Osteoblast (primary cell): ENCODE measurements around the gene KLC1. TPM values are rescaled to one million over a fixed set of nuclear protein-coding genes. Genes with fewer than 3 reads are reported as not detected.
A peak's percentile ranks its signal among the peaks of the same experiment; 100 is the strongest.

Source experiments
- DNase-seq: peaks from one replicate; pipeline ENCODE4 v3.0.0; 2011; ENCODE audit warnings: low spot score, mixed read lengths; ENCODE audit not compliant: insufficient read length; ENCODE audit errors: missing footprints
- H2AFZ ChIP-seq: 2 replicates; pipeline ENCODE4 v1.6.0; 2011; ENCODE audit warnings: mild to moderate bottlenecking, low read length
- H3K27ac ChIP-seq: 2 replicates; pipeline ENCODE4 v1.5.1; 2011; ENCODE audit warnings: mild to moderate bottlenecking, low read depth, low read length, moderate library complexity
- H3K27me3 ChIP-seq: 2 replicates; pipeline ENCODE4 v1.6.0; 2012; ENCODE audit warnings: mild to moderate bottlenecking, control low read depth, inconsistent platforms, low read length, moderate library complexity; ENCODE audit not compliant: insufficient read depth
- H3K36me3 ChIP-seq: 2 replicates; pipeline ENCODE4 v1.5.1; 2011; ENCODE audit warnings: mild to moderate bottlenecking, low read length, control low read depth, moderate library complexity; ENCODE audit not compliant: insufficient read depth
- H3K4me1 ChIP-seq: 2 replicates; pipeline ENCODE4 v1.5.1; 2011; ENCODE audit warnings: mild to moderate bottlenecking, low read length, control low read depth, moderate library complexity; ENCODE audit not compliant: insufficient read depth
- H3K4me2 ChIP-seq: 2 replicates; pipeline ENCODE4 v1.6.0; 2011; ENCODE audit warnings: mild to moderate bottlenecking, low read length; ENCODE audit not compliant: insufficient read depth
- H3K4me3 ChIP-seq: fragments of 200-600 bp; sonication (generic); 3 replicates; pipeline ENCODE4 v1.5.1; 2012; ENCODE audit warnings: mild to moderate bottlenecking, low read length, inconsistent platforms; ENCODE audit not compliant: insufficient read depth
- H3K79me2 ChIP-seq: 2 replicates; pipeline ENCODE4 v1.6.0; 2012; ENCODE audit warnings: mild to moderate bottlenecking, low read length, control low read depth, inconsistent platforms; ENCODE audit not compliant: insufficient read depth
- H3K9me3 ChIP-seq: 2 replicates; pipeline ENCODE4 v1.5.1; 2011; ENCODE audit warnings: low read depth, low read length, control low read depth
- H4K20me1 ChIP-seq: 2 replicates; pipeline ENCODE4 v1.6.0; 2012; ENCODE audit warnings: mild to moderate bottlenecking, low read length, control low read depth; ENCODE audit not compliant: insufficient read depth
- CTCF ChIP-seq: IDR thresholded peaks from 2 replicates; pipeline ENCODE4 v1.5.1; 2011; ENCODE audit warnings: mild to moderate bottlenecking, low read depth, low read length, moderate library complexity; ENCODE audit errors: extremely low read depth
- total RNA-seq: library from RNA; depleted of rRNA; stranded (reverse); fragments of >200 nt; gene quantifications from 2 replicates; pipeline ENCODE4 v1.2.3, GENCODE V29; 2012

Gene KLC1
- total RNA-seq, 1 donor: 205 TPM

- no peaks in the 10 kb centered on the region for H3K27me3 ChIP-seq
- H2AFZ ChIP-seq: peak overlapping the region; percentile 62
- no peaks in the 10 kb centered on the region for H3K9me3 ChIP-seq
- no peak for TF ChIP-seq CTCF
- H3K4me3 ChIP-seq: peak overlapping the region; percentile 81
- H3K36me3 ChIP-seq: peaks cover 9% of the 10 kb centered on the region
- peak overlapping the region; percentile 93 for H3K27ac ChIP-seq
- H3K4me2 ChIP-seq: peak overlapping the region; percentile 86
- peaks cover 46% of the 10 kb centered on the region for H3K79me2 ChIP-seq
- peak; percentile 98 for DNase-seq
- peaks cover 35% of the 10 kb centered on the region for H3K4me1 ChIP-seq
- peaks cover 30% of the 10 kb centered on the region for H4K20me1 ChIP-seq
Measured at GRCh38 chr14:103628221-103628683, 759 bp upstream of the KLC1 start.

- no peak for TF ChIP-seq CTCF
- H3K79me2 ChIP-seq: peaks cover 58% of the 10 kb centered on the region
Measured at GRCh38 chr14:103629503-103630121, 601 bp downstream of the KLC1 start.

GRCh38 chr14:103630364-103631108, 1.5 kb downstream of the KLC1 start:
- Histone ChIP-seq H3K4me2 (peak overlapping the region; percentile 86), H4K20me1 (peaks cover 49% of the 10 kb centered on the region), H3K9me3 (no peaks in the 10 kb centered on the region), H2AFZ (no peak overlapping the region), H3K36me3 (peaks cover 17% of the 10 kb centered on the region), H3K79me2 (peaks cover 67% of the 10 kb centered on the region), H3K27me3 (no peaks in the 10 kb centered on the region), H3K27ac (peak overlapping the region; percentile 93), H3K4me3 (peak overlapping the region; percentile 81), H3K4me1 (peaks cover 31% of the 10 kb centered on the region)
- DNase-seq: peak; percentile 91
- TF ChIP-seq CTCF: no peak

More at GRCh38 chr14:103629503-103630121, 601 bp downstream of the KLC1 start:
- Histone ChIP-seq H3K9me3 (no peaks in the 10 kb centered on the region), H3K27me3 (no peaks in the 10 kb centered on the region), H4K20me1 (peaks cover 40% of the 10 kb centered on the region), H3K36me3 (peaks cover 9% of the 10 kb centered on the region), H3K4me3 (peak overlapping the region; percentile 81), H3K4me2 (peak overlapping the region; percentile 86), H2AFZ (no peak overlapping the region), H3K4me1 (peaks cover 37% of the 10 kb centered on the region), H3K27ac (peak overlapping the region; percentile 93)
- peak; percentile 90 for DNase-seq

GRCh38 chr14:103633391-103633790, 4.4 kb downstream of the KLC1 start:
- no peak overlapping the region for H3K4me3 ChIP-seq
- no peak for DNase-seq
- TF ChIP-seq CTCF: no peak
- H3K27me3 ChIP-seq: no peaks in the 10 kb centered on the region
- no peak overlapping the region for H3K4me2 ChIP-seq
- H3K36me3 ChIP-seq: peaks cover 17% of the 10 kb centered on the region
- H2AFZ ChIP-seq: no peak overlapping the region
- peaks cover 28% of the 10 kb centered on the region for H3K4me1 ChIP-seq
- H4K20me1 ChIP-seq: peaks cover 74% of the 10 kb centered on the region
- peaks cover 96% of the 10 kb centered on the region for H3K79me2 ChIP-seq
- no peaks in the 10 kb centered on the region for H3K9me3 ChIP-seq
- H3K27ac ChIP-seq: no peak overlapping the region
